Adipocyte (in vitro differentiated cells): ENCODE data around the gene POU3F3.

ENCODE experiments used
- DNase-seq: peaks from one replicate; pipeline ENCODE4 v3.0.0-alpha.2; 2015; ENCODE audit warnings: low read depth
- H3K27me3 ChIP-seq: replicated peaks from 2 replicates; pipeline ENCODE4 v1.7.0; 2013; ENCODE audit warnings: mild to moderate bottlenecking, low read length, moderate library complexity; ENCODE audit not compliant: control insufficient read depth, insufficient read depth
- H3K36me3 ChIP-seq: 2 replicates; pipeline ENCODE4 v1.7.0; 2013; ENCODE audit warnings: low read length, mild to moderate bottlenecking, moderate library complexity; ENCODE audit not compliant: control insufficient read depth, insufficient read depth, severe bottlenecking
- H3K4me1 ChIP-seq: 2 replicates; pipeline ENCODE4 v1.7.0; 2013; ENCODE audit warnings: mild to moderate bottlenecking, low read length, moderate library complexity; ENCODE audit not compliant: control insufficient read depth, insufficient read depth
- H3K4me3 ChIP-seq: 2 replicates; pipeline ENCODE4 v1.7.0; 2013; ENCODE audit warnings: mild to moderate bottlenecking, low read length, moderate library complexity
- H3K9ac ChIP-seq: 2 replicates; pipeline ENCODE4 v1.7.0; 2013; ENCODE audit warnings: mild to moderate bottlenecking, low read length, moderate library complexity
- H3K9me3 ChIP-seq: 2 replicates; pipeline ENCODE4 v1.7.0; 2013; ENCODE audit warnings: mild to moderate bottlenecking, low read length, moderate library complexity; ENCODE audit not compliant: control insufficient read depth

POU3F3 gene

GRCh38 chr2:104848526-104848925 lies 5.4 kb upstream of the POU3F3 start:
- no peaks in the 10 kb centered on the region for H3K9me3 ChIP-seq
- peaks cover 9% of the 10 kb centered on the region for H3K4me1 ChIP-seq
- H3K36me3 ChIP-seq, result no peaks in the 10 kb centered on the region
- peaks cover 90% of the 10 kb centered on the region for H3K27me3 ChIP-seq
- no peak for DNase-seq
- no peak overlapping the region for H3K4me3 ChIP-seq
- no peak overlapping the region for H3K9ac ChIP-seq

DNA sequence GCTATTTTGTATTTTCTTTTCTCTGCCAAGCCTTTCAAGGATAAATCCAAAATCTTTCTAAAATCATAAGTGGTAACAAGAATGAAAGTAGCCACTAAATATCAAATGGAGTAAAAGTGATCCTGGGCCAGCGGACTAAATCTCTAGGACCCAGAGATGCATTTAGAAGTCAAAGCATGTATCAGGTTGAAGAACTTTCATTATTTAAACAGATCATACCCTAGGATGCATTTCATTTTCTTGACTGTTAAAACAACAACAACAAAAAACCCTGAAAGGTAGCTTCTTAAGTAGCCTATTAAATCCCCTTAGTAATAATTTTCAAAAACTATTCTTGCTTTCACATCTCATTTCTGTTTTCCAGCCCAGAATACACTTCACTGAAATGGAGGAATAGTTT lies 4.8 kb upstream of the POU3F3 start:
- Histone ChIP-seq H3K27me3 (peaks cover 86% of the 10 kb centered on the region), H3K4me3 (no peak overlapping the region), H3K9ac (no peak overlapping the region), H3K36me3 (no peaks in the 10 kb centered on the region), H3K4me1 (peaks cover 9% of the 10 kb centered on the region), H3K9me3 (no peaks in the 10 kb centered on the region)
- no peak for DNase-seq

DNA sequence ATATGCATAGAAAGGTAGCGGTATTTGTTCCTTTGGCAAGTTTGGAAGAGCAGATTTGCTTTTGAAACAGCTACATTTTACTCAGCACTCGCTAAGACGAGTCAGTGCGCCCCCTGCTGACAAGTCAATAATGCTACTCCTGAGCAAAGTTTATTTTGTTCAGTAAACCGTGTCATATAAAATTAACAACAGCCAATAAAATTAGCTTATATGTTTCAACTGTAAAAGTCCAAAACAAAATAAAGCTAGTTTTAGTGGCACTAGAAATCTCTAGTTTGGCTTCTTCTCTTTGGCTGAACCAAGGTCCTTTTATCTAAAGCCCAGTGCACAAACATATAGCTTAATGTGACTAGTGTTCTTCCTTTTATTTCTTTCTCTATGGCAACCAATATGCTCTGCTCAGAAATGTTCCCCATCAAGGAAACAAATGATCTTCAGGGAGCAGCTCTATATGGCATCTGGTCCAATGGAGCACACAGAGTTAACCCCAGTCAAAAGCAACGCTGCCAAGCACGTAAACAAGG lies 4.2 kb upstream of the POU3F3 start:
- Histone ChIP-seq H3K4me3 (no peak overlapping the region), H3K27me3 (peaks cover 86% of the 10 kb centered on the region)
- DNase-seq, result peak; percentile 90

GRCh38 chr2:104850361-104851290 lies 3.3 kb upstream of the POU3F3 start:
- no peak overlapping the region for H3K4me3 ChIP-seq
- H3K36me3 ChIP-seq, result no peaks in the 10 kb centered on the region
- no peak overlapping the region for H3K9ac ChIP-seq
- H3K9me3 ChIP-seq, result no peaks in the 10 kb centered on the region
- no peak for DNase-seq
- peaks cover 9% of the 10 kb centered on the region for H3K4me1 ChIP-seq
- H3K27me3 ChIP-seq, result peaks cover 79% of the 10 kb centered on the region

More for the DNA sequence above, 4.2 kb upstream of the POU3F3 start:
- H3K4me1 ChIP-seq, result peaks cover 9% of the 10 kb centered on the region
- no peak overlapping the region for H3K9ac ChIP-seq
- no peaks in the 10 kb centered on the region for H3K36me3 ChIP-seq
- no peaks in the 10 kb centered on the region for H3K9me3 ChIP-seq

DNA sequence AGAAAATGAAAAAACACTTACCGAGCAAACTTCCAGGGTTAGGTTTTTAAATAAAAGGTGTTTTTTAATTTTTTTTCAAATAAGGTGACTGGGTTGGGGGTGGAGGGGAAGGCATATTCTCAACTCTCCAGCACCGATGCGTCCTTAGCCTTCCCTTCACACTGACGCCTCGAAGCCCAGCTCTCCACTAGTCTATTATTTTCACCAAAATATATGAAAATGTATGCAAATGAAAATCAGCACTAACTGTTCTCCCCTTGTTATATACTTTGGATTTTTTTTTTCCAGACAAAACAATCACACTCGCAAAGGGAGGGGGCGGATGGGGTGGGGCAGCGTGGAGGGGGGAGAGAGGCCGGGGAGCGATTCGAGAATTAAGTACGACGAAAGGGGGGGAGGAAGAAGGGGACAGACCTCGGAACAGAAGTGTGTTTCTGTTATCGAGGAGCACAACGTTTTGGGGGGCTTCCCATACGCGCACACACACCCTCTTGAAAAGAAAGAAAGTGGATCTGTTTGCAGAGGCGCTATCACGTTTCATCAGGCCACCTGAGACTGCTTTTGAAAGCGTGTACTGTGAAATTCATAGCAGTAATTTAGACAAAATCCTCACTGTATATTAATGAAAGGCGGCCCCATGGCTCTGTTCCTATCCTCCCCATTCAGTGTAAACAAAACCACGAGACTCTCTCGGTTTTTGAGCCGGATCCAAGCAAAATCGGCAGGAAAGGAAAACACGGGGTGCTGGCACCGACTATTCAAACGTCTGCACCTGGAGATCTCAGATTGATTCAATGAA lies 2.4 kb upstream of the POU3F3 start:
- DNase-seq, result no peak
- Histone ChIP-seq H3K9me3 (no peaks in the 10 kb centered on the region), H3K36me3 (no peaks in the 10 kb centered on the region), H3K27me3 (peaks cover 71% of the 10 kb centered on the region), H3K4me3 (peak overlapping the region; percentile 62), H3K4me1 (peaks cover 9% of the 10 kb centered on the region), H3K9ac (no peak overlapping the region)

- Histone ChIP-seq H3K36me3 (no peaks in the 10 kb centered on the region), H3K4me3 (peak overlapping the region; percentile 62), H3K9ac (no peak overlapping the region), H3K9me3 (no peaks in the 10 kb centered on the region), H3K27me3 (peaks cover 65% of the 10 kb centered on the region), H3K4me1 (peaks cover 9% of the 10 kb centered on the region)
- DNase-seq, result peak; percentile 20
These were observed 1.7 kb upstream of the POU3F3 start for GRCh38 chr2:104852090-104852666.

DNA sequence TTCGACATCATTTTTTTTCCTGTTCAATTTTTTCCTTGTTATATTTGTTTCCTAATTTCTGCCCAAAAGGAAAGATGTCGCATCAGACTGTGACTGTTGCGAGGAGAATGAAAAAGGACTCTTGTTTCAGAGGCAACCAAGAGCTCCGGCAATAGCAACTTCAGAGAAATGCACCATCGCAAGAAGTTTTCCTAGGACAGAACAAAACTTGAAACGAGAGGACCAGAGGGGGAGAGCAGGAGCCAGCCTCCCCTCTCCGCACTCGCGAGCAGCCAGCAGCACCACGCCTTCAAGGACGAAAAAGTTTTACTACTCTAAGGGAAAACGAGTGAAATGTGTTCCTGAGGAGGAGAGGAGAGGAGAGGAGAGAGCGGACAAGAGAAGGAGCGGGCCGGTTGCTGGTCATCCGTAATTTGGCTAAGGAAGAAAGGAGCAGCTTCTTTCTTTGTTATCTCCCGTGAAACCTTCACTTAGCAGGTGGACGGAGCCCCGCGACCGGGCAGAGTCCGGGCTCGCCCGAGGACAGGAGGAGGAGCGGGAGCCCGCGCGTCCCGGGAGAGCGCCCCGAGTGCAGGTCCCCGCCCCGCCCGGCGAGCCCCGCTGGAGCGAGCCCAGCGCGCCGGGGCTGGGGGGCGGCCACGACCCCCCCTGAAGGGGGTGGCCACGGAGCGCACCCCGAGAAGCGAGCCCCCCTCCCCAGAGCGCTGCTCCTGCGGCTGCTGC lies 744 bp downstream of the POU3F3 start:
- H3K4me1 ChIP-seq, result peaks cover 9% of the 10 kb centered on the region
- peaks cover 64% of the 10 kb centered on the region for H3K27me3 ChIP-seq
- H3K4me3 ChIP-seq, result peak overlapping the region; percentile 63
- H3K36me3 ChIP-seq, result no peaks in the 10 kb centered on the region
- DNase-seq, result no peak
- H3K9me3 ChIP-seq, result no peaks in the 10 kb centered on the region
- H3K9ac ChIP-seq, result no peak overlapping the region

DNA sequence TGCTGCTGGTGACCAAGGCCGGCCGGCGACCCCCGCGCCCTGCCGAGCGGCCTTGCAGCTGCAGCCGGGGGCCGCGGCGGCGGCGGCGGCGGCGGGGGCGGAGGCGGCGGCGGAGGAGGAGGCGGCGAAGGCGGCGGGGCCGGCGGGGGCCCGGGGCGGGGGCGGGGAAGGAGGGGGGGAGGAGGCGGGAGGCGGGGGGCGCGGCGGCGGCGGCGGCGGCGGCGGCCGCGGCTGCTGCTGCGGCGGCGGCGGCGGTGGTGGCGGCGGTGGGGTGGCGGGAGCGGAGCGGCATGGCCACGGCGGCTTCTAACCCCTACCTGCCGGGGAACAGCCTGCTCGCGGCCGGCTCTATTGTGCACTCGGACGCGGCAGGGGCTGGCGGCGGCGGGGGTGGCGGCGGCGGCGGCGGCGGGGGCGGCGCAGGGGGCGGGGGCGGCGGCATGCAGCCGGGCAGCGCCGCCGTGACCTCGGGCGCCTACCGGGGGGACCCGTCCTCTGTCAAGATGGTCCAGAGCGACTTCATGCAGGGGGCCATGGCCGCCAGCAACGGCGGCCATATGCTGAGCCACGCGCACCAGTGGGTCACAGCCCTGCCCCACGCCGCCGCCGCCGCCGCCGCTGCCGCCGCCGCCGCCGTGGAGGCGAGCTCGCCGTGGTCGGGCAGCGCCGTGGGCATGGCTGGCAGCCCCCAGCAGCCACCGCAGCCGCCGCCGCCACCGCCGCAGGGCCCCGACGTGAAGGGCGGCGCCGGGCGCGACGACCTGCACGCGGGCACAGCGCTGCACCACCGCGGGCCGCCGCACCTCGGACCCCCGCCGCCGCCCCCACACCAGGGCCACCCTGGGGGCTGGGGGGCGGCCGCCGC lies 1.5 kb downstream of the POU3F3 start:
- H3K4me1 ChIP-seq, result peaks cover 9% of the 10 kb centered on the region
- H3K9ac ChIP-seq, result no peak overlapping the region
- DNase-seq, result no peak
- H3K27me3 ChIP-seq, result peaks cover 62% of the 10 kb centered on the region
- H3K36me3 ChIP-seq, result no peaks in the 10 kb centered on the region
- no peaks in the 10 kb centered on the region for H3K9me3 ChIP-seq
- no peak overlapping the region for H3K4me3 ChIP-seq

DNA sequence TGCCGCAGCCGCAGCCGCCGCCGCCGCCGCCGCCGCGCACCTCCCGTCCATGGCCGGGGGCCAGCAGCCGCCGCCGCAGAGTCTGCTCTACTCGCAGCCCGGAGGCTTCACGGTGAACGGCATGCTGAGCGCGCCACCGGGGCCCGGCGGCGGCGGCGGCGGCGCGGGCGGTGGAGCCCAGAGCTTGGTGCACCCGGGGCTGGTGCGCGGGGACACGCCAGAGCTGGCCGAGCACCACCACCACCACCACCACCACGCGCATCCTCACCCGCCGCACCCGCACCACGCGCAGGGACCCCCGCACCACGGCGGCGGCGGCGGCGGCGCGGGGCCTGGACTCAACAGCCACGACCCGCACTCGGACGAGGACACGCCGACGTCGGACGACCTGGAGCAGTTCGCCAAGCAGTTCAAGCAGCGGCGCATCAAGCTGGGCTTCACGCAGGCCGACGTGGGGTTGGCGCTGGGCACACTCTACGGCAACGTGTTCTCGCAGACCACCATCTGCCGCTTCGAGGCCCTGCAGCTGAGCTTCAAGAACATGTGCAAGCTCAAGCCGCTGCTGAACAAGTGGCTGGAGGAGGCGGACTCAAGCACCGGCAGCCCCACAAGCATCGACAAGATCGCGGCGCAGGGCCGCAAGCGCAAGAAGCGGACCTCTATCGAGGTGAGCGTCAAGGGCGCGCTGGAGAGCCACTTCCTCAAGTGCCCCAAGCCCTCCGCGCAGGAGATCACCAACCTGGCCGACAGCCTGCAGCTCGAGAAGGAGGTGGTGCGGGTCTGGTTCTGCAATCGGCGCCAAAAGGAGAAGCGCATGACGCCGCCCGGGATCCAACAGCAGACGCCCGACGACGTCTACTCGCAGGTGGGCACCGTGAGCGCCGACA lies 2.4 kb downstream of the POU3F3 start:
- Histone ChIP-seq H3K27me3 (peaks cover 60% of the 10 kb centered on the region), H3K36me3 (no peaks in the 10 kb centered on the region), H3K4me1 (peaks cover 9% of the 10 kb centered on the region), H3K9ac (no peak overlapping the region), H3K4me3 (no peak overlapping the region), H3K9me3 (no peaks in the 10 kb centered on the region)
- no peak for DNase-seq
